Activated naive CD8-positive, alpha-beta T cell treated with anti-CD3 and anti-CD28 coated beads, Interleukin-2, amount 10 ng/mL, durations not matched to agents 7 days and 5 days (primary cell): ENCODE measurements around the gene TMBIM1. TPM values are rescaled to one million over a fixed set of nuclear protein-coding genes. Genes with fewer than 3 reads are reported as not detected.

Experiments
- ATAC-seq: fragments of 150-1000 bp; cut with Tn5 transposase; one replicate; pipeline ENCODE4 v1.10.0; 2021; ENCODE audit warnings: low read depth, moderate library complexity
- POLR2A ChIA-PET: fragments of 350-600 bp; sonication (Branson Sonifier 250); formaldehyde crosslinking; loops from one replicate; lab custom pipeline; 2021; ENCODE audit warnings: antibody characterized with exemption; lab: Charles Lee
- DNase-seq: peaks from one replicate; pipeline ENCODE4 v3.0.0; 2021
- H3K27ac Mint-ChIP-seq: one replicate; pipeline ENCODE4 v1.8.0; 2022; ENCODE audit warnings: mild to moderate bottlenecking, mixed read lengths
- H3K27me3 Mint-ChIP-seq: one replicate; pipeline ENCODE4 v1.8.0; 2022; ENCODE audit warnings: mild to moderate bottlenecking, moderate library complexity, mixed read lengths
- H3K36me3 Mint-ChIP-seq: one replicate; pipeline ENCODE4 v1.8.0; 2021; ENCODE audit warnings: mild to moderate bottlenecking, mixed read lengths
- H3K4me1 Mint-ChIP-seq: one replicate; pipeline ENCODE4 v1.8.0; 2021; ENCODE audit warnings: mixed read lengths
- H3K4me3 Mint-ChIP-seq: one replicate; pipeline ENCODE4 v1.8.0; 2022; ENCODE audit warnings: mild to moderate bottlenecking, moderate library complexity, mixed read lengths
- H3K9me3 Mint-ChIP-seq: one replicate; pipeline ENCODE4 v1.8.0; 2021; ENCODE audit warnings: mixed read lengths
- total RNA-seq, 2 experiments: library from RNA; stranded (reverse); gene quantifications; one replicate each; pipeline ENCODE4 v1.2.3, GENCODE V29; 2021

The TMBIM1 gene
- total RNA-seq, 2 experiments from 2014 or later, result 61.0 to 71.5 TPM

GRCh38 chr2:218270721-218271486 lies 21.4 kb downstream of the TMBIM1 start:
- ATAC-seq, result no peak
- peak overlapping the region; percentile 91 for H3K27ac Mint-ChIP-seq
- peaks cover 31% of the 10 kb centered on the region for H3K4me1 Mint-ChIP-seq
- peak overlapping the region; percentile 91 for H3K4me3 Mint-ChIP-seq
- H3K9me3 Mint-ChIP-seq, result no peaks in the 10 kb centered on the region
- POLR2A ChIA-PET, result interaction anchor here (0.6 to 7.8 kb wide), 12 partner anchors 9 to 192 kb away, joined by 3 to 76 read pairs (median 6); partner anchors contain the start of genes ARPC2, CTDSP1 and GPBAR1
- H3K27me3 Mint-ChIP-seq, result no peaks in the 10 kb centered on the region
- no peak for DNase-seq
- H3K36me3 Mint-ChIP-seq, result peaks cover 13% of the 10 kb centered on the region

- DNase-seq (peak; percentile 100), ATAC-seq (peak; percentile 91)
- peak within 1 kb of the TSS; percentile 91 for H3K27ac Mint-ChIP-seq
- POLR2A ChIA-PET, result interaction anchor here (0.6 to 7.8 kb wide), 14 partner anchors 9 to 193 kb away, joined by 3 to 76 read pairs (median 4); partner anchors contain the start of genes ARPC2, CTDSP1 and GPBAR1
- H3K27me3 Mint-ChIP-seq, result no peaks in the 10 kb centered on the region
- H3K9me3 Mint-ChIP-seq, result no peaks in the 10 kb centered on the region
- H3K4me1 Mint-ChIP-seq, result peaks cover 32% of the 10 kb centered on the region
- peak within 1 kb of the TSS; percentile 91 for H3K4me3 Mint-ChIP-seq
- H3K36me3 Mint-ChIP-seq, result peaks cover 13% of the 10 kb centered on the region
Observed at GRCh38 chr2:218269900-218270720, 22.2 kb downstream of the TMBIM1 start, which contains the start of the genes AAMP and PNKD. AAMP (minus strand) TSS chr2:218270137; CDS start chr2:218270086, 51 bp downstream. PNKD (plus strand) TSS chr2:218270519; CDS start chr2:218270536, 17 bp downstream.

DNA sequence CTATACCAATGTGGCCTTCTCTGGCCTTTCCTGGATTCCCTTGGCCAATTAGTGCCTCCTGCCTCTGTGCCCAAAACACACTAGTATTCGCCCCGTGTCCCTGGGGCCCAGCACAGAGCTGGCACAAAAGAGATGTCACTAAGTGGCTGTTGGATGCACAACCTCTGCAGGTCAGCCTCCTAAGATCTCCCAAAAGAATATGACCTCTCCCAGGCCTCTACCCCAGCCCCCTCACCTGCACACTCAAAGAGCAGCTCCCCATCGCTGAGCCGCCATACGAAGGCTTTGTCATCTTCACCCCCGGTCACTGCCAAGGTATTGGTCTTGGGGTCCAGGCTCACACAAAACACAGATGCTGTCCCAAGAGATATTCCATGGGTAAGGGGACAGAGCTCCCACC lies 25.0 kb downstream of the TMBIM1 start:
- H3K4me1 Mint-ChIP-seq, result peaks cover 28% of the 10 kb centered on the region

DNA sequence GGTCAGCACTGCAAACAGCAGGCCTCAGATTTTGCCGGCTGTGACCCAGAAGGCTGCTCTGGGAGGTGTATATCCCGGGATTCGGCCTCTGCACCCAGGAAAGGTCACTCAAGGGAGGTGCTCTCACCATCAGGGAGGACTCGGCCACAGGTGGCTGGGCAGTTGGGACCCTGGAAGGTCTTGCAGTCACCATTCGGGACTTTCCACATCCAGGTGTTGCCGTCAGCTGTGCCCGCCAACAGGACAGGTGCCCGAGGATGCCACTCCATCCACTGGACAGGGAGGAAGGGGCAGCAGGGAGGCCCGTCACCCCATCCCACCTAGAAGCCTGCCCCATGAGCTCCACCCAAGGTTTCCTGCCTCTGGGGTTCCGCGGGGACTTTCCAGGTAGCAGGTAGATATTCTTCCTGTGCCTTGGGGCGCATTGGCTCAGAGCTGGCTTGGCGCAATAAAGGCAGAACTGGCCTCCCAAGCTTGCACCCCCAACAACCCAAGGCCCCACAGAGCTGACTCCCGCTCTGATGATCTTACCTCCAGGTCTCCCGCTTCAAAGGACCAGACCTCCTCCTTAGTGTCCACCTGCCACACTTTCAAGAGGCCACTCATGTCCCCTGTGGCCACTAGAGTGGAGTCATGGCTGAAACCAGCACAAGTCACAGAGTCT lies 25.9 kb downstream of the TMBIM1 start:
- peak overlapping the region; percentile 68 for H3K27ac Mint-ChIP-seq
- ATAC-seq, result no peak
- POLR2A ChIA-PET, result interaction anchor here (1.2 to 1.3 kb wide), 2 partner anchors 9 to 50 kb away, joined by 4 to 5 read pairs; no protein-coding TSS in a partner anchor
- peaks cover 7% of the 10 kb centered on the region for H3K36me3 Mint-ChIP-seq
- H3K9me3 Mint-ChIP-seq, result no peaks in the 10 kb centered on the region
- no peak for DNase-seq
- peaks cover 20% of the 10 kb centered on the region for H3K4me1 Mint-ChIP-seq
- H3K4me3 Mint-ChIP-seq, result no peak overlapping the region
- no peaks in the 10 kb centered on the region for H3K27me3 Mint-ChIP-seq

More for the DNA sequence above, 25.0 kb downstream of the TMBIM1 start:
- Mint-ChIP-seq H3K27me3 (no peaks in the 10 kb centered on the region), H3K36me3 (peaks cover 7% of the 10 kb centered on the region), H3K9me3 (no peaks in the 10 kb centered on the region), H3K27ac (no peak overlapping the region), H3K4me3 (no peak overlapping the region)
- no peak for DNase-seq
- POLR2A ChIA-PET, result interaction anchor here (1.1 kb wide), 1 partner anchor 9 kb away, joined by 7 read pairs; no protein-coding TSS in a partner anchor
- no peak for ATAC-seq

GRCh38 chr2:218265626-218266025 lies 26.7 kb downstream of the TMBIM1 start:
- DNase-seq, result no peak
- H3K27ac Mint-ChIP-seq, result no peak overlapping the region
- peaks cover 14% of the 10 kb centered on the region for H3K4me1 Mint-ChIP-seq
- H3K27me3 Mint-ChIP-seq, result no peaks in the 10 kb centered on the region
- H3K9me3 Mint-ChIP-seq, result no peaks in the 10 kb centered on the region
- no peak overlapping the region for H3K4me3 Mint-ChIP-seq
- H3K36me3 Mint-ChIP-seq, result peaks cover 7% of the 10 kb centered on the region
- ATAC-seq, result no peak
- POLR2A ChIA-PET, result interaction anchor here (1.2 to 1.3 kb wide), 2 partner anchors 8 to 49 kb away, joined by 4 to 5 read pairs; no protein-coding TSS in a partner anchor

GRCh38 chr2:218264773-218265561 lies 27.3 kb downstream of the TMBIM1 start:
- Mint-ChIP-seq H3K36me3 (peaks cover 7% of the 10 kb centered on the region), H3K9me3 (no peaks in the 10 kb centered on the region), H3K4me1 (peaks cover 14% of the 10 kb centered on the region), H3K27me3 (no peaks in the 10 kb centered on the region), H3K4me3 (no peak overlapping the region), H3K27ac (no peak overlapping the region)
- DNase-seq, result no peak
- POLR2A ChIA-PET, result no interaction called here
- no peak for ATAC-seq

DNA sequence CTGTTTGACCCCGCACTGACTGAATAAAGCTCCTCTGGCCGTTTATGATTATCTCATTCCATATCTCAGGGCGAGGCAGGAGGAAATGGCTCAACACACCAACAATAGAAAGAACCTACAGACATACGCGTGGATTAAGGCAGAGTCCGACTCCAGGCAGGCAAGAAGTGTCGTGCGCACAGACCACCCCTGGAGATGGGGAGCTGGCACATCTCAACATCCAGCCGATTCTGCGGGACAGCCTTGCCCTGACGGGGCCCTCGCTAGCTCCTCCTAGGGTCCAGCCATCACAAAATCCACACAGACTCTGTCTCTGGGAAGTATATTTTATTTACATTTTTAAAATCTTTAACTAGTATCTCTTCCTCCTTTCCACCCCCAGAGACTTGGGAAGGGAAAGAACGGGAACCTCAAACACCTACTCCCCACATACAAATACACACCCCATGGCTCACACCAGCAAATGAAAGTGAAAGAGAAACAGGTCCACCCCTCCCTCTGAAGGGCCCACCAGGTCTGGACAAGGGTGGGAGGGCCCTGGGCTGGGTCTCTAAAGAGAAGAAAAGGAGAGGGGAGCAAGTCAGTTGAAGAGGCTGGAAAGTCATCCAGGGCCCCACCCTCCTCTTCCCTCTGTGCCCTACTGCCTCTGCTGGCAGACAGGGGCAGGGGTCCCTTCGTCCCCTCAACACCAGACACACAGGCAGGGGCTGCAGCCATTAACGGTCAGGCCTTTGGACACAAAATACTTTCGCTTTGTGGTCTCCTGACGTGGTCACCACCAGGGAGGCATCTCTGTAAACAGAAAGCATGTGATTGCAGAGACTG lies 28.3 kb downstream of the TMBIM1 start:
- Mint-ChIP-seq H3K4me1 (peaks cover 9% of the 10 kb centered on the region), H3K9me3 (no peaks in the 10 kb centered on the region), H3K36me3 (peaks cover 3% of the 10 kb centered on the region), H3K27ac (no peak overlapping the region), H3K4me3 (no peak overlapping the region), H3K27me3 (no peaks in the 10 kb centered on the region)
- DNase-seq (no peak), ATAC-seq (peak; percentile 57)
- POLR2A ChIA-PET, result no interaction called here

GRCh38 chr2:218262631-218263586 lies 29.4 kb downstream of the TMBIM1 start:
- ATAC-seq (no peak), DNase-seq (peak; percentile 24)
- POLR2A ChIA-PET, result no interaction called here
- H3K27me3 Mint-ChIP-seq, result no peaks in the 10 kb centered on the region
- peaks cover 3% of the 10 kb centered on the region for H3K36me3 Mint-ChIP-seq
- peaks cover 11% of the 10 kb centered on the region for H3K4me1 Mint-ChIP-seq
- no peak overlapping the region for H3K4me3 Mint-ChIP-seq
- no peak overlapping the region for H3K27ac Mint-ChIP-seq
- no peaks in the 10 kb centered on the region for H3K9me3 Mint-ChIP-seq

GRCh38 chr2:218262237-218262600 lies 30.1 kb downstream of the TMBIM1 start:
- Mint-ChIP-seq H3K4me1 (peaks cover 15% of the 10 kb centered on the region), H3K9me3 (no peaks in the 10 kb centered on the region)

DNA sequence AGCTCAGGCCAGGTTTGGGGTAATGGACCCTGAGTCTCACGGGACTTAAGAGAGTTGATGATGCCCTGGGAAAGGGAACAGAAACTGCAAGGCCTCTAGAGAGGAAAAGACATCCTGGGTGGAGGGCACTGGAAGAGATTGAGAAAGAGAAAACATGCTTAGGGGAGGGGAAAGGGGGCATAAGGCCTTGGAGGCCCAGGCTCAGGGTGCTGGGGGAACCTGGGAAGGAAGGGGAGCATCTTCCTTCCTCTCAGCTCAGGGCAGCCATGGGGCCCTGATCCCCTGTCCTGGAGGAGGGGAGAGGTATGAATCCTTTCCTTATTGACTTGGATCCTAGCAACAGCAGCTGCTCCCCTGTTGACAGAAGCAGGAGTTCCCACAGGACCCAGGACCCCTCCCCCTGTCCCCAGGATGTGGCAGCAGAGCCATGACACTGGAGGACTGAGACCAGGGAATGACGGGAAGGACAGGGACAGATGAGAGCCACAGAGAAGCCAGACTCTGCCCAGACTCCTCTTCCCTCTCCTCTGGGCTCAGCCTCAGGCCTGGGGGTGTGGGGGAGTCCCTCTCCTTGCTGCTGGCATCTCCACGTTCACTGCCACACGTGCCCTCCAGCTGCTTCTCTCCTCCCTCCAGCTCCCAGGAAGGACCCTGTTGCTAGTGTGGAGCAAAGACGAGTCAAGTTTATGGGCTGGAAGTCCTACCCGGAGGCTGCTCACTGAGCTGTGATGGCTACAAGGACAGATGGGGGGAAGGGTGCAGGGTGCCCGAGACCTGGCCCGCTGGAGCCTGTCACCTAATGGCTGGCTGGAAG lies 30.7 kb downstream of the TMBIM1 start:
- ATAC-seq (no peak), DNase-seq (peak; percentile 30)
- no peak overlapping the region for H3K4me3 Mint-ChIP-seq
- H3K36me3 Mint-ChIP-seq, result peaks cover 4% of the 10 kb centered on the region
- H3K9me3 Mint-ChIP-seq, result no peaks in the 10 kb centered on the region
- POLR2A ChIA-PET, result interaction anchor here (1.6 kb wide), 1 partner anchor 8 kb away, joined by 4 read pairs; the partner anchor contains the start of genes AAMP and PNKD
- peak overlapping the region; percentile 3 for H3K27ac Mint-ChIP-seq
- peaks cover 17% of the 10 kb centered on the region for H3K4me1 Mint-ChIP-seq
- H3K27me3 Mint-ChIP-seq, result no peaks in the 10 kb centered on the region

More at GRCh38 chr2:218262237-218262600, 30.1 kb downstream of the TMBIM1 start:
- DNase-seq, result no peak
- ATAC-seq, result no peak
- Mint-ChIP-seq H3K27ac (no peak overlapping the region), H3K4me3 (no peak overlapping the region), H3K27me3 (no peaks in the 10 kb centered on the region), H3K36me3 (peaks cover 6% of the 10 kb centered on the region)
- POLR2A ChIA-PET, result interaction anchor here (1.6 kb wide), 1 partner anchor 8 kb away, joined by 4 read pairs; the partner anchor contains the start of genes AAMP and PNKD
